ENCODE measurements around the gene LSM12. TPM values are rescaled to one million over a fixed set of nuclear protein-coding genes. Genes with fewer than 3 reads are reported as not detected.

The LSM12 gene
- total RNA-seq, 4 donors from 2014 or later, result 24.5 to 49.8 (median 37.1) TPM

DNA sequence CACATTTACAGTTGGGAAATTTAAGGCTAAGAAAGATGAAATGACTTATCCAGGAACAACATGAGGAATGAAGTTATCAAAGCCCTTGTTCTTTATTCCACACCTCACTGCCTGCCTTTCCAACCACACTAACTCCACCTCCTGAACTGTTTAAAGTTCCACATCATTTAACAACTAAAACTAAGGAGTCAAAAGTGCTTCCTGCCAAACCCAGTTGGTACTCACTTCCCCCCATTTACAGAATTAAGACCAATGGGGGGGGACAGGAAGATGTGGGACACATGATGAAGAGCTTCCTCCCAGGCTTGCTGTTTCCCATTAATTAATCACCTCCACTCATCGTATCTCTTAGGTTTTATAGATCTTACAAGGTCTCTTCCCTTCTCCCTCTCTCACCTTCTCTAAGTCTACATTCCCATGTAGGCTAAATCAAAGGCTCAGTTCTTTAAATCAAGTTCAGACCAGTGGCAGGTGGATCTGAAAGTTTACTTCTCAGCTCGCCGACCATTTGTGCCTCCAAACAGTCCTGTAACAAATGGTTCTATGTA is 32.5 kb downstream of the LSM12 start:
- DNase-seq, result no peak
- Histone ChIP-seq H3K4me1 (no peaks in the 10 kb centered on the region), H3K4me3 (no peak overlapping the region), H3K9me3 (no peaks in the 10 kb centered on the region), H3K27ac (peak overlapping the region in 1 of 2 donors; percentile 13), H3K27me3 (no peaks in the 10 kb centered on the region), H3K36me3 (no peaks in the 10 kb centered on the region)
- TF ChIP-seq, protein P1, sequence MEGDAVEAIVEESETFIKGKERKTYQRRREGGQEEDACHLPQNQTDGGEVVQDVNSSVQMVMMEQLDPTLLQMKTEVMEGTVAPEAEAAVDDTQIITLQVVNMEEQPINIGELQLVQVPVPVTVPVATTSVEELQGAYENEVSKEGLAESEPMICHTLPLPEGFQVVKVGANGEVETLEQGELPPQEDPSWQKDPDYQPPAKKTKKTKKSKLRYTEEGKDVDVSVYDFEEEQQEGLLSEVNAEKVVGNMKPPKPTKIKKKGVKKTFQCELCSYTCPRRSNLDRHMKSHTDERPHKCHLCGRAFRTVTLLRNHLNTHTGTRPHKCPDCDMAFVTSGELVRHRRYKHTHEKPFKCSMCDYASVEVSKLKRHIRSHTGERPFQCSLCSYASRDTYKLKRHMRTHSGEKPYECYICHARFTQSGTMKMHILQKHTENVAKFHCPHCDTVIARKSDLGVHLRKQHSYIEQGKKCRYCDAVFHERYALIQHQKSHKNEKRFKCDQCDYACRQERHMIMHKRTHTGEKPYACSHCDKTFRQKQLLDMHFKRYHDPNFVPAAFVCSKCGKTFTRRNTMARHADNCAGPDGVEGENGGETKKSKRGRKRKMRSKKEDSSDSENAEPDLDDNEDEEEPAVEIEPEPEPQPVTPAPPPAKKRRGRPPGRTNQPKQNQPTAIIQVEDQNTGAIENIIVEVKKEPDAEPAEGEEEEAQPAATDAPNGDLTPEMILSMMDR (IDR thresholded peaks at IDR 0.05), result no peak
- TF ChIP-seq POLR2A (IDR thresholded peaks at IDR 0.05), result no peak
- intact Hi-C loops (cut with DNase I; ENCODE audit: low total_unique reads), result no loop called here

DNA sequence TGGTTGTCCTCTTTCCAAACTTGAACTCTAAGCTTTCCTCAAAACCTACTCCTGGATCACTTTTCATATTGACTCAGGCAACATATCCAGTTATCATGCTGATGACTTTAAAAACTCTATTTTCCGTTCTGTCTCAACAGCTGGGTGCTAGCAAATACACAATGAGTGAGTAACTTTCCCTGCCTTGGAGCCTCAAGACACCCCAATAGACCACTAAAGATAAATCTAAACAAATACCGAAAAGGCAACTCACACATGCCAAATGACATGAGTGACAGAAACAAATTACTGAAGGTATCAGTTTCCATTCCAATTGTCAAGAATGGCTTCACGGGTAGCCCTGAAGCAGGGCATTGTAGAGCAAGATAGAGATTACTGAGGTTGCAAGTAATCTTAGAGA is 36.0 kb downstream of the LSM12 start:
- H3K4me3 ChIP-seq, result no peak overlapping the region
- H3K27ac ChIP-seq, result no peak overlapping the region

GRCh38 chr17:44029736-44030135 is 36.7 kb downstream of the LSM12 start:
- no peaks in the 10 kb centered on the region for H3K27me3 ChIP-seq
- no peaks in the 10 kb centered on the region for H3K36me3 ChIP-seq
- intact Hi-C loops (cut with DNase I; ENCODE audit: low total_unique reads), result no loop called here
- H3K9me3 ChIP-seq, result no peaks in the 10 kb centered on the region
- no peak for DNase-seq
- no peak overlapping the region for H3K4me3 ChIP-seq
- TF ChIP-seq, protein P1 (IDR thresholded peaks at IDR 0.05), result no peak
- TF ChIP-seq POLR2A (IDR thresholded peaks at IDR 0.05), result no peak
- no peaks in the 10 kb centered on the region for H3K4me1 ChIP-seq
- no peak overlapping the region for H3K27ac ChIP-seq

More for the DNA sequence above, 36.0 kb downstream of the LSM12 start:
- intact Hi-C loops (cut with DNase I; ENCODE audit: low total_unique reads), result no loop called here
- H3K27me3 ChIP-seq, result no peaks in the 10 kb centered on the region
- no peaks in the 10 kb centered on the region for H3K36me3 ChIP-seq
- no peaks in the 10 kb centered on the region for H3K4me1 ChIP-seq
- DNase-seq, result no peak
- no peaks in the 10 kb centered on the region for H3K9me3 ChIP-seq
- TF ChIP-seq, protein P1 (IDR thresholded peaks at IDR 0.05), result no peak
- no peak for TF ChIP-seq POLR2A (IDR thresholded peaks at IDR 0.05)

DNA sequence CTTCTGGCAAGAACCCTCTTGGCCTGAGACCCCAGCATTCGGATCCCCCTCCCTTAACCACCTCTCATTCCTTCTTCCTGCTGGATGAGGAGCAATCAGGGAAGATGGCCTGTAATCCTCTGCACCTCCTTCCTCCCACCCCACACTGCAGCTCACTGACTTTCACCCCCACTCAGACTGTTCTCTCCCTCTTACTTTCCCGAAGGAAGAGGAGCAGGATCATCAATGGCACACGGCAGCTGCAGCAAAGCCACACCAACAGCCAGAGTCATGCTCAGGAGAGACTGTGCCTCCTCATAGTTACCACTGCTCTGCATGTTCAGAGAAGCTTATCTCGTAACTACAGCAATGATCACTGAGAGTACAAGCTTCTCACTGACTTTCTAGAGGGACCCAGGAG is 41.6 kb downstream of the LSM12 start:
- H3K9me3 ChIP-seq, result no peaks in the 10 kb centered on the region
- H3K27me3 ChIP-seq, result no peaks in the 10 kb centered on the region
- intact Hi-C loops (cut with DNase I; ENCODE audit: low total_unique reads), result no loop called here
- H3K27ac ChIP-seq, result no peak overlapping the region
- no peak for TF ChIP-seq POLR2A (IDR thresholded peaks at IDR 0.05)
- TF ChIP-seq, protein P1 (IDR thresholded peaks at IDR 0.05), result no peak
- H3K36me3 ChIP-seq, result no peaks in the 10 kb centered on the region
- no peak for DNase-seq
- H3K4me1 ChIP-seq, result no peaks in the 10 kb centered on the region
- no peak overlapping the region for H3K4me3 ChIP-seq

DNA sequence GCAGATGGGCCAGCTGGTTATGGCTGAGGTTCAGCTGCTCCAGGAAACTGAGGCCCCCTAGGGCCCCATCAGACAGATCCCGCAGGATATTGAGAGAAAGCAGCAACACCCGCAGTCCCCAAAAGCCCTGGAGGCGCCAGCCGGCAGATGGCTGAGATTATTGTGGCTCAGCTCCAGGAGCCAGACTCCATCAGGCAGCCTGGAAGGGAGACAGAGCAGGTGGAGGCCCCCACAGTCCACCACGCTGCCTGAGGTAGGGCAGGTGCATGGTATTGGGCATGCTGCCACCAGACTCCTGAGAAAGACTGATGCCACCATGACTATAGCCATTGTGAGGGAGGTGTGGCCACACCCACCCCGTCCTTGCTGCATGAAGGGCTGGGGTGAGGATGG is 42.2 kb downstream of the LSM12 start:
- H3K9me3 ChIP-seq, result no peaks in the 10 kb centered on the region
- DNase-seq, result no peak
- no peaks in the 10 kb centered on the region for H3K27me3 ChIP-seq
- TF ChIP-seq, protein P1 (IDR thresholded peaks at IDR 0.05), result no peak
- no peak for TF ChIP-seq POLR2A (IDR thresholded peaks at IDR 0.05)
- no peak overlapping the region for H3K27ac ChIP-seq
- no peak overlapping the region for H3K4me3 ChIP-seq
- intact Hi-C loops (cut with DNase I; ENCODE audit: low total_unique reads), result no loop called here
- H3K4me1 ChIP-seq, result no peaks in the 10 kb centered on the region
- no peaks in the 10 kb centered on the region for H3K36me3 ChIP-seq

Measured in uterus (tissue), 4 donors.